ENCODE results near the gene CFAP20. TPM values are rescaled to one million over a fixed set of nuclear protein-coding genes. Genes with fewer than 3 reads are reported as not detected.

CFAP20 gene
- total RNA-seq, 1 experiment from 2014 or later, result 59.7 TPM

DNA sequence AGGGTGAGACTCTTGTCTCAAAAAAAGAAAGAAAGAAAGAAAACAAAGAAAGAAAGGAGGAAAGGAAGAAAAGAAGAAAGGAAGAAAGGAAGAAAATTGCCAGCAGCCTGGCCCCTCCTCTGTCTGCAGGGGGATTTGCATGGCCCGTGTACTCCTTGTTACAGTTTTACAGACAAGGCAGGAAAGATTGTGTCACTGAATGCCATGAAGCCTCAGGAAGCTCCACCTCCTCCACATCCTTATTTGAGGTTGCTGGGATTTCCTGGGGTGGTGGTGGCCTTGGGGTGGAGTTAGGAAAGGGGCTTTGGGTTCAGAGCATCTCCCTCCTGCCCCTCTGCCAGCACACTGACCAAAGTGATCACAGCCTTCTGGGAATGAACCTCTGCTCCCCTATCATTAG, 23.6 kb downstream of the CFAP20 start:
- H3K4me3 ChIP-seq (replicated peaks in 1 of 2; ENCODE audit: low read depth in 1 of 2, low read length in 2 of 2), result no peak overlapping the region
- H2AFZ ChIP-seq (ENCODE audit: low read depth, low read length, poor library complexity, severe bottlenecking), result no peak overlapping the region
- no peaks in the 10 kb centered on the region for H3K9me2 ChIP-seq (ENCODE audit: insufficient read depth)
- no peaks in the 10 kb centered on the region for H3K36me3 ChIP-seq (ENCODE audit: control insufficient read depth in 1 of 2, insufficient read depth in 2 of 2, low read length in 2 of 2)
- intact Hi-C loops (cut with micrococcal nuclease), result no loop called here
- H3K27me3 ChIP-seq (ENCODE audit: insufficient read depth, low read length), result no peaks in the 10 kb centered on the region
- H4K20me1 ChIP-seq (ENCODE audit: insufficient read depth), result no peaks in the 10 kb centered on the region
- H3K9me3 ChIP-seq (ENCODE audit: control insufficient read depth in 1 of 2, insufficient read depth in 1 of 2, low read depth in 1 of 2, low read length in 2 of 2), result no peaks in the 10 kb centered on the region
- ChIA-PET CTCF (no interaction called here), RAD21 (ENCODE audit: low non-redundant PET in 1 of 2, low total read pairs in 2 of 2, uncharacterized antibody in 2 of 2, unreplicated experiment in 2 of 2) (no interaction called here), POLR2A (no interaction called here)
- no peaks in the 10 kb centered on the region for H3K4me1 ChIP-seq (ENCODE audit: control insufficient read depth in 1 of 2, insufficient read depth in 2 of 2, low read length in 2 of 2)
- BruUV-seq (replicated peaks), result no TSS peak
- no peak for DNase-seq (ENCODE audit: low read depth, low spot score)
- TF ChIP-seq POLR2A (IDR thresholded peaks at IDR 0.05; ENCODE audit: borderline replicate concordance, extremely low read depth, insufficient read depth, insufficient read length), result no peak
- TF ChIP-seq ELF1 (IDR thresholded peaks at IDR 0.05; ENCODE audit: borderline replicate concordance, low read depth), result no peak
- TF ChIP-seq FOSL1 (IDR thresholded peaks at IDR 0.05; ENCODE audit: low read depth), result no peak
- no peak for TF ChIP-seq POLR2AphosphoS5 (IDR thresholded peaks at IDR 0.05; ENCODE audit: low read depth, low read length)
- no peak for TF ChIP-seq CBX3 (IDR thresholded peaks at IDR 0.05; ENCODE audit: low read depth)
- no peak for ATAC-seq
- H3K9ac ChIP-seq (ENCODE audit: low read length), result no peak overlapping the region
- H3K79me2 ChIP-seq (ENCODE audit: insufficient read depth, low read length), result no peaks in the 10 kb centered on the region
- no peak overlapping the region for H3K27ac ChIP-seq (ENCODE audit: low read depth, low read length)
- no peak overlapping the region for H3K4me2 ChIP-seq (ENCODE audit: low read length)

DNA sequence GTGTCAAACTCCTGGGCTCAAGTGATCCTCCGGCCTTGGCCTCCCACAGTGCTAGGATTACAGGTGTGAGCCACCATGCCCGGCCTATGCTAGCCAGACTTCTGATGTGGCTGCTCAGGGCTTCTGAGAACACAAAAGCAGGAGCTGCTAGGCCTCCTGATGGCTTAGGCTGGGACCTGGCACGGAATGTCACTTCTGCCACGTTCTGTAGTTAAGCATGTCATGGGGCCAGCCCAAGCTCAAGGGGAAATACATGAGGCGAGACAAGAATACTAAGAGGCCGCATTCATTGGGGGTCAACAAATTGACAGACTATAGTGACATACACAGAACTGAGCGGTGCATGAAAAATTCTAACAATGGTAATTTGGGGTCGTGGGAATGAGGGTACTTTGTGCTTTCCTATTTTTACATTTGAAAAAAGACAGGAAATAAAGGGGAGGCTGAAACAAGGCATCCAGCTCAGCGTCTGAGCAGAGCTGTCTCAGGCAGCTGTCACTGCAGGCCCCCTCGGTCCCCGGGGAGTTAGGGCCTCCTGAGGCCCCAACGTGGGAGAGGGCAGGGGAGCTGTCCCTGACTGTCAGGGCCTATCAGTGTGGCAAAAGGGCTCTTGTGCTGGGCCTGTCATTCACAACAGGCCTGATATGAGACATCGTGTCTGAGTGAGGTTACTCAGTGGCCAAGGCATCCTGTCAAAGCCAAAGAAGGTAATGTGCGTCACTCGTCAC, 26.4 kb downstream of the CFAP20 start:
- no peaks in the 10 kb centered on the region for H3K79me2 ChIP-seq (ENCODE audit: insufficient read depth, low read length)
- H3K27ac ChIP-seq (ENCODE audit: low read depth, low read length), result no peak overlapping the region
- RAD21 ChIA-PET (ENCODE audit: low non-redundant PET in 1 of 2, low total read pairs in 2 of 2, uncharacterized antibody in 2 of 2, unreplicated experiment in 2 of 2), result no interaction called here
- no peaks in the 10 kb centered on the region for H4K20me1 ChIP-seq (ENCODE audit: insufficient read depth)
- no peaks in the 10 kb centered on the region for H3K36me3 ChIP-seq (ENCODE audit: control insufficient read depth in 1 of 2, insufficient read depth in 2 of 2, low read length in 2 of 2)
- no peak overlapping the region for H3K4me3 ChIP-seq (replicated peaks in 1 of 2; ENCODE audit: low read depth in 1 of 2, low read length in 2 of 2)
- H3K9me2 ChIP-seq (ENCODE audit: insufficient read depth), result no peaks in the 10 kb centered on the region
- H3K9ac ChIP-seq (ENCODE audit: low read length), result no peak overlapping the region
- DNase-seq (ENCODE audit: low read depth, low spot score) (no peak), ATAC-seq (no peak)
- intact Hi-C loops (cut with micrococcal nuclease), result no loop called here
- H3K27me3 ChIP-seq (ENCODE audit: insufficient read depth, low read length), result no peaks in the 10 kb centered on the region
- BruUV-seq (replicated peaks), result no TSS peak
- H3K9me3 ChIP-seq (ENCODE audit: control insufficient read depth in 1 of 2, insufficient read depth in 1 of 2, low read depth in 1 of 2, low read length in 2 of 2), result no peaks in the 10 kb centered on the region
- H3K4me1 ChIP-seq (ENCODE audit: control insufficient read depth in 1 of 2, insufficient read depth in 2 of 2, low read length in 2 of 2), result peaks cover 0 to 10% of the 10 kb centered on the region in 2 experiments; a peak in 1 of 4 replicates
- CTCF ChIA-PET, result no interaction called here
- no peak overlapping the region for H2AFZ ChIP-seq (ENCODE audit: low read depth, low read length, poor library complexity, severe bottlenecking)
- H3K4me2 ChIP-seq (ENCODE audit: low read length), result no peak overlapping the region
- TF ChIP-seq EGR1 (IDR thresholded peaks at IDR 0.05; ENCODE audit: low read depth) (no peak), CEBPB (IDR thresholded peaks at IDR 0.05; ENCODE audit: low read depth) (no peak), YY1 (IDR thresholded peaks at IDR 0.05; ENCODE audit: extremely low read depth, insufficient replicate concordance, low read depth, low read length) (no peak), JUND (IDR thresholded peaks at IDR 0.05) (no peak), POLR2A (IDR thresholded peaks at IDR 0.05; ENCODE audit: borderline replicate concordance, extremely low read depth, insufficient read depth, insufficient read length) (no peak), EZH2 (IDR thresholded peaks at IDR 0.05) (no peak), SIN3A (IDR thresholded peaks at IDR 0.05; ENCODE audit: low read depth) (no peak), ZFX (IDR thresholded peaks at IDR 0.05) (no peak), ZNF274 (IDR thresholded peaks at IDR 0.05; ENCODE audit: low read depth, low read length) (no peak), FOSL1 (IDR thresholded peaks at IDR 0.05; ENCODE audit: low read depth) (no peak), ELF1 (IDR thresholded peaks at IDR 0.05; ENCODE audit: borderline replicate concordance, low read depth) (no peak), SP1 (IDR thresholded peaks at IDR 0.05; ENCODE audit: low read depth) (no peak)
- TF ChIP-seq, protein P1, sequence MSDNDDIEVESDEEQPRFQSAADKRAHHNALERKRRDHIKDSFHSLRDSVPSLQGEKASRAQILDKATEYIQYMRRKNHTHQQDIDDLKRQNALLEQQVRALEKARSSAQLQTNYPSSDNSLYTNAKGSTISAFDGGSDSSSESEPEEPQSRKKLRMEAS (IDR thresholded peaks at IDR 0.05), result no peak
- POLR2A ChIA-PET, result no interaction called here

All from HCT116 (cell line).